Measurements from ENCODE around the gene HDAC9. TPM values are rescaled to one million over a fixed set of nuclear protein-coding genes. Genes with fewer than 3 reads are reported as not detected.

Gene HDAC9
- total RNA-seq, 1 experiment from 2014 or later: 7.7 TPM

DNA sequence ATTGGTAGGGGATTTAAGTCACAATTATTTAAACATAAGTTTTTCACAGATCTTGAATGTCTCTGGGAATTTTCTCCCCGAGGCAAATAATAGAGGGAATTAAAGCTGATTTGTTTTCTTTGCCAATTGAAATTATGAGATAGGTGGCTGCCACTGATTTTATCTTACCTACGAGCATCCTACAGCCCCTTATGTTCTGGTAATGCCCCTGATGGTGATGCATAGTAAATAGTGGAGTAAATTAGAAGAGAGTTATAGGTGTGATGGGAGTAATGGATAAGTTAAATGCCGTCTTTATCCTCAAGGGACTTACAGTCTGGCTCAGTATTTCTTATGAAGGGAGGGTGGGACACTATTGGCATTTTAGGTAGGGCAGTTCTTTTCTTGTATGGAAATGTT lies 58.1 kb downstream of the HDAC9 start:
- no peaks in the 10 kb centered on the region for H3K27me3 Mint-ChIP-seq (ENCODE audit: low read depth)
- no CpG with 5 or more reads among the region's 3 CpGs for WGBS (ENCODE audit: extremely low coverage, insufficient read length, low lambda C conversion rate)
- no peak overlapping the region for H3K27ac ChIP-seq (ENCODE audit: insufficient read length, low read depth, low read length)

More for the DNA sequence above, 58.1 kb downstream of the HDAC9 start:
- Histone ChIP-seq H3K14ac (ENCODE audit: insufficient read depth, low read length) (no peak overlapping the region), H4K8ac (replicated peaks; ENCODE audit: insufficient read length, low read depth, low read length) (no peak overlapping the region), H2BK12ac (ENCODE audit: insufficient read length, low read depth, low read length) (no peak overlapping the region), H3K4ac (ENCODE audit: low read depth, low read length) (no peak overlapping the region), H3K9me3 (ENCODE audit: control insufficient read depth, low read depth, low read length) (no peaks in the 10 kb centered on the region), H3K4me2 (ENCODE audit: insufficient read depth, insufficient read length, low read length) (no peak overlapping the region), H3K79me2 (ENCODE audit: insufficient read depth, low read length) (no peaks in the 10 kb centered on the region), H4K20me1 (ENCODE audit: control insufficient read depth, insufficient read depth, insufficient read length) (no peaks in the 10 kb centered on the region), H2BK5ac (ENCODE audit: insufficient read length, low read length) (no peak overlapping the region), H3T11ph (ENCODE audit: low read length) (no peak overlapping the region), H3K27me3 (ENCODE audit: insufficient read depth, low read length) (no peaks in the 10 kb centered on the region), H2AK5ac (ENCODE audit: insufficient read length, low read length) (no peak overlapping the region), H3K23me2 (ENCODE audit: insufficient read length, low read depth, low read length, poor library complexity, severe bottlenecking) (no peaks in the 10 kb centered on the region), H2BK120ac (ENCODE audit: low read depth, low read length, poor library complexity, severe bottlenecking) (no peak overlapping the region), H3K56ac (ENCODE audit: insufficient read length, low read depth, low read length) (no peak overlapping the region), H3K9ac (ENCODE audit: extremely low read depth, insufficient read length, low read length) (no peak overlapping the region), H2BK20ac (ENCODE audit: low read depth, low read length, poor library complexity, severe bottlenecking) (no peak overlapping the region), H3K23ac (ENCODE audit: insufficient read length, low read depth, low read length) (no peak overlapping the region), H2BK15ac (ENCODE audit: low read depth, low read length) (no peak overlapping the region), H4K5ac (ENCODE audit: insufficient read length, low read depth, low read length) (no peak overlapping the region), H4K91ac (ENCODE audit: insufficient read length, low read depth, low read length) (no peak overlapping the region), H3K18ac (ENCODE audit: insufficient read length, low read depth, low read length) (no peak overlapping the region), H3K79me1 (ENCODE audit: insufficient read depth, low read depth, low read length, poor library complexity, severe bottlenecking) (no peaks in the 10 kb centered on the region), H3K4me1 (ENCODE audit: insufficient read depth, low read length) (peaks cover 3% of the 10 kb centered on the region; the same call in 1 of the 2 replicates), H2AFZ (ENCODE audit: low read length) (no peak overlapping the region)
- H3K36me3 Mint-ChIP-seq (ENCODE audit: insufficient read depth in 1 of 3, low read depth in 3 of 3): no peaks in the 10 kb centered on the region; a peak in 1 of 7 replicates
- no peak overlapping the region for H3K27ac Mint-ChIP-seq
- no peaks in the 10 kb centered on the region for H3K9me3 Mint-ChIP-seq
- DNase-seq: no peak
- no peak for TF ChIP-seq CTCF (conservative IDR thresholded peaks at IDR 0.05)
- no peak overlapping the region for H3K4me3 Mint-ChIP-seq
- H3K4me1 Mint-ChIP-seq: peaks cover 5 to 6% of the 10 kb centered on the region in 2 experiments

All from H9 (cell line).